ENCODE data around the gene CCDC110.

CCDC110 gene

GRCh38 chr4:185412412-185412811 lies 59.1 kb downstream of the CCDC110 start:
- FAIRE-seq, result no peak

DNA sequence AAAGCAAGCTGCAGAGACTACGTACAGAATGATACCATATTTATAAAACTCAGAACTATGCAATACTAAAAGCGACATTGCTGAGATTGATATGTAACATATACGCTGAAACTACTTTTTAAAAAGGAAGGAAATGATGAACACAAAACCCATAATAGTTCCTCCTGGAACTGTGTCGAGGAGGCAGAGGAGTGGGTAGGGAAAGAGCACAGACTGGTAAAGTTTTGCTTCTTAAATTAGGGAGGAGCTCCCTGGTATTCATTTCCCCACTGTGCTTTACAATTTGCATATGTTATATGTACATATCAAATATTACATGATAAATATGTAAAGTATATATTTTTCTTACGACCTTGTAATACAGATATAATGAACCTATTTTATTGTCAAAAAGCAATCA lies 59.7 kb downstream of the CCDC110 start:
- FAIRE-seq, result no peak

DNA sequence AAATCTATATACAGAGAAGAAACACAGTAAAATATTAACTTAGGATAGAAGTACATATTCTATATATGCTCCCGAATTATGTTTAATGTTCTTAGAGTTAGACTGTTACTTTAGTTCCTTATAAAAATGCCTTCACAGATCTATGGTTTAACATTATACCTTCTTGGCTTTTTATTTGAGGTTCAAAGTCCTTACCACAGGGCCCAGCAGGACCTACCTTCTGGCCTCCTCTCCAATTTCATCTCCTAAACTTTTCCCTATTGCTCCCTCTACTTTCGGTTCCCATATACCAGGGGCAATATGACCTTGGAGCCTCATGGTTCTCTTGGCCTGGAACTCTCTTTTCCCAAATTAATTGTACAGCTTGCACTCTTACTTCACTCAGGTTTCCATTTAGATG lies 63.1 kb downstream of the CCDC110 start:
- FAIRE-seq, result no peak

- FAIRE-seq, result no peak
Observed at GRCh38 chr4:185405296-185405999, 66.1 kb downstream of the CCDC110 start.

DNA sequence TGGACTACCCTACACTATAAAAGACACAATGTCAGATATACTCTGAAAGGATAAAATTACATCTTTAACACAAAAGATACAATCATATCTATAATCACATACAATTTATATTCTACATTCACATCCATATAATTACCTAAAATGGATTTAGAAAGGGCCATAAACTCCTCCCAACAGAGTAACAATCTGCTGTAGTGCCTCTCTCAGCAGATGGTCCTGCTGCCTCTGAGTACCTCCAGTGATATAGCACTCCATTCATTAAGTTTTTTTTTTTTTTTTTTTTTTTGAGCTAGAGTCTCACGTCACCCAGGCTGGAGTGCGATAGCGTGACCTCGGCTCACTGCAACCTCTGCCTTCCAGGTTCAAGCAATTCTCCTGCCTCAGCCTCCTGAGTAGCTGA lies 67.5 kb downstream of the CCDC110 start:
- FAIRE-seq, result no peak

DNA sequence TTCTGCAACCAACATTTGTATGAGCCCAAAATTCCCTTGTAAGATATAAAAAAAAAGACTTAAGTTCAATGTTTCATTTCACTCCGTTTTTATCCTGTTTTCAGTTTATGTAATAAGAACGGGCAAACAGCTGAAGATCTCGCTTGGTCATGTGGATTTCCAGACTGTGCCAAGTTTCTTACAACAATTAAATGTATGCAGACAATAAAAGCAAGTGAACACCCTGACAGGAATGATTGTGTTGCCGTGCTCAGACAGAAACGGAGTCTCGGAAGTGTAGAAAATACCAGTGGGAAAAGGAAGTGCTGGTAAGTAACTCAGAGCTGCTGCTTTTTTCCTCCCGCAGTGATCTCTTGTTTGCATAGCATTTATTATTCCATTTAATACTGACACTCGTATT lies 72.1 kb downstream of the CCDC110 start:
- peak; percentile 9 for FAIRE-seq

DNA sequence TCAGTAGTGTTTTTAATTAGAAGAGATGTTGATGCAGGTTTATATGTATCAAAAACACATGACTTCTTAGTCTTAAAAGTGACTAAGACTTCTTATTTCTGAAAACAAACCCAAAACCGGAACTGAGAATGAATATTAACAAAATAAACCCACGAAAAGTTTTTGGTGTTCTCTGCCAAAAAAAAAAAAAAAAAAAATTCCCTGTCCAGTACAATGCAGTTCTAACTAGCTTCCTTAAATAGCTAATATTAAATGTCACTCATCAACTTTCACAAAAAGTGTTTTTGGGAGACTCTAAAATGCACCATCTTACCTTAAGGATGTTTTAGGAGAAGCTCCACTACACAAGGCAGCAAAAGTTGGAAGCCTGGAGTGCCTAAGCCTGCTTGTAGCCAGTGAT lies 72.9 kb downstream of the CCDC110 start:
- no peak for FAIRE-seq

DNA sequence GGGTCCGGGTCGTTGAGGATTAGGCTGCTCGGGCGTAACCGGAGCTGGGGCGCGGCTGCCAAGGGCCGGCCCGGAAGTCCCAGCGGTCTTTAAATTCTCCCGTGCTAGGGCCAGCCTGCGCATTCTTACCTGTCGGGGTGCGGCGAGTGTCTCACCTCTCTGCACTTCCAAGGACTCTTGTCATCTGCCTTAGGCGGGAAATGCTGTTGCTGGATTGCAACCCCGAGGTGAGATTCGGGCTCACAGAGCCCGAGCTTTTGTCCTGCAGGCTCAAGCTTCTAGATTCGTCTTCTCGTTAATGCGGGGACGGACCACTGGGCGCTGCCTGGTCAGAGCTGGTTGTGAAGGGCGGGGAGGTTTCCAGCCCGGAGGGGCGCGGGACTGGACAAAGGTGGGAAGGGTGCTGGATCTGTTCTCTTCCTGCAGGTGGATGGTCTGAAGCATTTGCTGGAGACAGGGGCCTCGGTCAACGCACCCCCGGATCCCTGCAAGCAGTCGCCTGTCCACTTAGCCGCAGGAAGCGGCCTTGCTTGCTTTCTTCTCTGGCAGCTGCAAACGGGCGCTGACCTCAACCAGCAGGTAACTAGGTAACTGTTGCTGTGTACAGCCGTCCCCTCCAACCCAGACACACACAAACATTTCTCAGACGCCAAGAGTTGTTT lies 74.7 kb downstream of the CCDC110 start, which contains the start of gene ANKRD37:
TSS of gene ANKRD37 (plus strand) at position 118 of the 662 bp plus-strand sequence. CDS start at position 201, 83 bp downstream.
- peak; percentile 89 for FAIRE-seq

DNA sequence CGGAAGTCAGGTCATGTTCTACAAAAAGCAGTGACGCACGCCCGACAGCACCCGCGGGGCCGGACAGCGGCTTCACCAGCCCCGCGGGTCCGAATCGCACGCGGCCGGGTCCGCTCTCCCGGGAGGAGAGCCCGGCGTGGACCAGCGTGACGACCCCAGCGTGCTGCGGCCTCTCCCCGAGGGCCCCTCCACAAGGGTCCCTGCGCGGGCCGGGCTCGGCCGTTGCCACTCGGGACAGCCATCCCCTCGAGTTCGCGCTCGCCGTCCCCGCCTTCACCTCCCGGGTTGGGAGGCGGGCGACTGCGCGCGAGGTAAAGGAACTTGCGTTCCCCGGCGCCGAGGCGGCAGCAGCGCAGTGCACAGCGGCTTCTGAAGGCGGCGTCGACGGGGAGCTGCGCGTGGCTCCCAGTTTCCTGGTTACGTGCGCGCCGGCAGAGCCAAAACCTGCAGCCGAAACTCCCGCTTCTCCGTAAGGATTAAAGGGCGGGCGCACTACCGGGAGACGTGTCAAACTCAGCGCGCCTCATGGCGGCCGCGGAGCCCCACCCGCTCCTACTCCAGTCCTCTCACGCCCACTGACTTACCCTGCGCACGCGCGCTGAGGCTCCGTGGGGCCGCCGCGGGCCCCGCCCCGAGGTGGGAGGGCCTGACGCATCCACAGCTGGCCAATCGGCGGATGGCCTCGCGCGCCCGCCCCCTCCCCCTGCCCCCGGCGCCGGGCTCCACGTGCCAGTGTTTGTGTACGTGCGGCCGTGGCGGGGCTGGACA lies 75.4 kb downstream of the CCDC110 start:
- FAIRE-seq, result peak; percentile 9

DNA sequence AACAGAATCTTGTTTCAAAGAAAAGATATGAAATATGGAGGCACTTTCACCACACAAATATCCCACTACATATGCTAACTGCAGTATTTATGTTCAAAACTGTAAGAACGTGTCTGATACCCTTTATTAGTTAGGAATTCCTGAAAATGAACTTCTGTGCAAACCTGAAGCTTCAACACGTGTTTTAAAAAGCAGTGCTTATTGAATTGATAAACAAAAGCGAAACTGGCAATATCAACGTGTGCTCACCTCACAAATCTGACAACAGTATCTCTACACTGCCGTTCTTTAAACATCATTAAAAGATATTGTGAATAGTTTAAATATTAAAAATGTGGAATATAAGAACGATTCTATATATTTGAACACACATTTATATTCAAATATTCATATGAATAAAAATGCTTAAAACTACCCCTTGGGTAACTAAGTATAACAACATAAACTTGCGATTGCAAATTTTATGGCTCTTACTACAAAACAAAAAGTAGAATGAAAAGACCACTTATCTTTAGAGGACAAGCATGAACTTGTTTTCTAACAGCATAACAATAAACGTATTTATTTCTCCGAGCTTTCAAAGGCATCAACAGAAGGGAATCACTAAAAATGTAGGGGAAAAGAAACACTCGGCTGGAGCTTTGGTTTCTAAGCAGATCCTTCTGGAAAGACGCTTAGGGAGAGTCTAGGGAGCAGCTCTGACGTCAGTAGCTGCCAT lies 76.1 kb downstream of the CCDC110 start, which contains the start of gene LRP2BP:
TSS of gene LRP2BP (minus strand) at position 687 of the 718 bp plus-strand sequence. CDS start 17,738 bp downstream, outside the sequence.
- peak; percentile 93 for FAIRE-seq

Data from islet of Langerhans (tissue), 1 donor.